Measurements from ENCODE around the gene ZNF778. TPM values are rescaled to one million over a fixed set of nuclear protein-coding genes. Genes with fewer than 3 reads are reported as not detected.
A peak's percentile ranks its signal among the peaks of the same experiment; 100 is the strongest.

Gene ZNF778
- total and polyA plus RNA-seq, 2 of the 13 experiments (the other 11 are each of a cell fraction or from before 2014, with no cell fraction given): 3.8 to 7.2 TPM

DNA sequence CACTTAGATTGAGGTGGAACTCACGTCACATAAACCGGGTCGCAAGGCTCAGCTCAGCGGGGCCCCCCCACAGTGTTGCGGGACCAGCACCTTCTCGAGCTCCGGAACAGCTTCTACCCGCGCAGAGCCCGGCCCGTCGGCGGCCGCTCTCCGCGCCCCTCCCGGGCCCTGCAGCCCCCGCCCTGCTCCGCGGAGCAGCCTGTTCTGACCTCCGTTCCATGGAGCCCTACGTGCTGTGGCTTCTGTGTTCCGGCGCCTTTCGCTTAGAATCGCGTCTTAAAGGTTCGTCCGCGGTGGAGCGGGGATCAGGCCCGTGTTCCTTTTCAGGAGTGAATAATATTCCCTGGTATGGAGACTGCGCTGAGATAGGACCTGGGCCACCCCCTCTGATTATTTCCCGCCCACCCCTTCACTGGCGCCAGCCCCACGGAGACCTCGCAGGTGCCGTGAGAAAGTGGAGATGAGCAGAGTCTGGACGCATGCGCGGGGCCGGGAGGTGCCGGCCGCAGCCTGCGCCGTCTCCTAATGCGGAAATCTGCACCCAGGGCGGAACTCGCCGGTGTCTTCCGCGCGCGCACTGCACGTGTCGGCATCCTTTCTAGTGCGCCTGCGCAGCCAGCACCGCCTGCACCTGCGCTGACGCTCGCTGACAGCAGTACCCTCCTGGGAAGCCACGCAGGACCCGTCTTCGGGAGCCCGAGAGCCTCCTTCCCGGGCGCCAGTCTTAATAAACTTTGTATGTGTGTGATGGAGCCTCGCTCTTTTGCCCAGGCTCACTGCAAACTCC, 30.9 kb downstream of the ZNF778 start:
- H3K9ac ChIP-seq (ENCODE audit: insufficient read depth, low read depth, low read length): peak overlapping the region; percentile 64
- ChIA-PET POLR2A (interaction anchor here (1.0 to 6.6 kb wide), 5 partner anchors 13 to 155 kb away, joined by 3 to 78 read pairs (median 19); partner anchors contain the start of genes ACSF3 and ZNF778), CTCF (ENCODE audit: low intra/inter-chr PET ratio, low total read pairs) (no interaction called here)
- no peaks in the 10 kb centered on the region; a peak in 1 of 5 replicates for H3K27me3 ChIP-seq (ENCODE audit: control insufficient read depth in 1 of 2, insufficient read depth in 2 of 2, low read length in 2 of 2)
- H3K9me3 ChIP-seq (ENCODE audit: low read length): no peaks in the 10 kb centered on the region
- H3K4me1 ChIP-seq (ENCODE audit: insufficient read depth, low read length): peaks cover 46% of the 10 kb centered on the region
- WGBS (ENCODE audit: low lambda C conversion rate): 83% methylated on average over 66 of the region's 69 CpGs
- peak overlapping the region; percentile 69 to 82 (median 81) for H3K4me3 ChIP-seq (replicated peaks in 1 of 3; ENCODE audit: insufficient read depth in 1 of 3, low read depth in 2 of 3, low read length in 3 of 3)
- H2AFZ ChIP-seq (ENCODE audit: low read length): no peak overlapping the region
- no peaks in the 10 kb centered on the region; a peak in 1 of 5 replicates for H3K36me3 ChIP-seq (replicated peaks in 1 of 2; ENCODE audit: control insufficient read depth in 1 of 2, insufficient read depth in 2 of 2, low read length in 2 of 2)
- ATAC-seq: no peak
- intact Hi-C loops (cut with micrococcal nuclease; ENCODE audit: unreplicated experiment): no loop called here
- TSS peak; percentile 32 for BruUV-seq (replicated peaks)
- FAIRE-seq: no peak
- H4K20me1 ChIP-seq (ENCODE audit: insufficient read depth, low read length): no peaks in the 10 kb centered on the region
- in situ Hi-C loops (cut with HindIII; ENCODE audit: extremely low pct_ligation_motif_present, low pct_unique_long_range_greater_than_20kb): no loop called here
- peak overlapping the region; percentile 84 for H3K4me2 ChIP-seq (ENCODE audit: low read depth, low read length)
- H3K27ac ChIP-seq (ENCODE audit: extremely low read length, insufficient read depth, low read length): peak overlapping the region; percentile 51
- peaks cover 4% of the 10 kb centered on the region for H3K79me2 ChIP-seq (ENCODE audit: insufficient read depth, low read length)
- DNase-seq (ENCODE audit: low spot score): no peak
- TF ChIP-seq ASH2L (IDR thresholded peaks at IDR 0.05; ENCODE audit: insufficient read length, low read depth, low read length) (peak; percentile 17), ZNF724P (CRISPR knock-in tag; IDR thresholded peaks at IDR 0.05; ENCODE audit: borderline replicate concordance) (peak; percentile 53; the same call in 1 of the 2 replicates), PRPF4 (IDR thresholded peaks at IDR 0.05; ENCODE audit: low read depth, low read length, poor library complexity, severe bottlenecking) (peak; percentile 28), MED1 (CRISPR knock-in tag; IDR thresholded peaks at IDR 0.05) (no peak), ISX (CRISPR knock-in tag; conservative IDR thresholded peaks at IDR 0.05) (no peak), SAFB2 (CRISPR knock-in tag; IDR thresholded peaks at IDR 0.05; ENCODE audit: borderline replicate concordance, low read depth) (0 out of 2 replicates have a peak, but pooled peaks have one; percentile 1), DNMT1 (CRISPR knock-in tag; IDR thresholded peaks at IDR 0.05) (peak; percentile 62; the same call in 1 of the 2 replicates), LCORL (IDR thresholded peaks at IDR 0.05) (no peak), LCORL (CRISPR knock-in tag; IDR thresholded peaks at IDR 0.05) (0 out of 2 replicates have a peak, but pooled peaks have one; percentile 25), KDM5B (CRISPR knock-in tag; IDR thresholded peaks at IDR 0.05; ENCODE audit: borderline replicate concordance) (peak; percentile 20; the same call in 1 of the 2 replicates), GFI1 (CRISPR knock-in tag; IDR thresholded peaks at IDR 0.05; ENCODE audit: borderline replicate concordance) (no peak), ZNF746 (CRISPR knock-in tag; IDR thresholded peaks at IDR 0.05) (0 out of 2 replicates have a peak, but pooled peaks have one; percentile 0)
- TF ChIP-seq, protein P1, sequence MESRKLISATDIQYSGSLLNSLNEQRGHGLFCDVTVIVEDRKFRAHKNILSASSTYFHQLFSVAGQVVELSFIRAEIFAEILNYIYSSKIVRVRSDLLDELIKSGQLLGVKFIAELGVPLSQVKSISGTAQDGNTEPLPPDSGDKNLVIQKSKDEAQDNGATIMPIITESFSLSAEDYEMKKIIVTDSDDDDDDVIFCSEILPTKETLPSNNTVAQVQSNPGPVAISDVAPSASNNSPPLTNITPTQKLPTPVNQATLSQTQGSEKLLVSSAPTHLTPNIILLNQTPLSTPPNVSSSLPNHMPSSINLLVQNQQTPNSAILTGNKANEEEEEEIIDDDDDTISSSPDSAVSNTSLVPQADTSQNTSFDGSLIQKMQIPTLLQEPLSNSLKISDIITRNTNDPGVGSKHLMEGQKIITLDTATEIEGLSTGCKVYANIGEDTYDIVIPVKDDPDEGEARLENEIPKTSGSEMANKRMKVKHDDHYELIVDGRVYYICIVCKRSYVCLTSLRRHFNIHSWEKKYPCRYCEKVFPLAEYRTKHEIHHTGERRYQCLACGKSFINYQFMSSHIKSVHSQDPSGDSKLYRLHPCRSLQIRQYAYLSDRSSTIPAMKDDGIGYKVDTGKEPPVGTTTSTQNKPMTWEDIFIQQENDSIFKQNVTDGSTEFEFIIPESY (CRISPR knock-in tag; IDR thresholded peaks at IDR 0.05): 0 out of 2 replicates have a peak, but pooled peaks have one; percentile 47
- TF ChIP-seq, protein P2, sequence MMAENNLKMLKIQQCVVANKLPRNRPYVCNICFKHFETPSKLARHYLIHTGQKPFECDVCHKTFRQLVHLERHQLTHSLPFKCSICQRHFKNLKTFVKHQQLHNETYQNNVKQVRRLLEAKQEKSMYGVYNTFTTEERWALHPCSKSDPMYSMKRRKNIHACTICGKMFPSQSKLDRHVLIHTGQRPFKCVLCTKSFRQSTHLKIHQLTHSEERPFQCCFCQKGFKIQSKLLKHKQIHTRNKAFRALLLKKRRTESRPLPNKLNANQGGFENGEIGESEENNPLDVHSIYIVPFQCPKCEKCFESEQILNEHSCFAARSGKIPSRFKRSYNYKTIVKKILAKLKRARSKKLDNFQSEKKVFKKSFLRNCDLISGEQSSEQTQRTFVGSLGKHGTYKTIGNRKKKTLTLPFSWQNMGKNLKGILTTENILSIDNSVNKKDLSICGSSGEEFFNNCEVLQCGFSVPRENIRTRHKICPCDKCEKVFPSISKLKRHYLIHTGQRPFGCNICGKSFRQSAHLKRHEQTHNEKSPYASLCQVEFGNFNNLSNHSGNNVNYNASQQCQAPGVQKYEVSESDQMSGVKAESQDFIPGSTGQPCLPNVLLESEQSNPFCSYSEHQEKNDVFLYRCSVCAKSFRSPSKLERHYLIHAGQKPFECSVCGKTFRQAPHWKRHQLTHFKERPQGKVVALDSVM (CRISPR knock-in tag; IDR thresholded peaks at IDR 0.05): no peak
- TF ChIP-seq, protein P3, sequence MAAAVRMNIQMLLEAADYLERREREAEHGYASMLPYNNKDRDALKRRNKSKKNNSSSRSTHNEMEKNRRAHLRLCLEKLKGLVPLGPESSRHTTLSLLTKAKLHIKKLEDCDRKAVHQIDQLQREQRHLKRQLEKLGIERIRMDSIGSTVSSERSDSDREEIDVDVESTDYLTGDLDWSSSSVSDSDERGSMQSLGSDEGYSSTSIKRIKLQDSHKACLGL (CRISPR knock-in tag; IDR thresholded peaks at IDR 0.05): 0 out of 2 replicates have a peak, but pooled peaks have one; percentile 22

All from HepG2 (cell line).